ENCODE measurements around the gene FARS2.

FARS2 gene

GRCh38 chr6:5435449-5435848, 174.1 kb downstream of the FARS2 start:
- no peak overlapping the region for H3K4me2 ChIP-seq (ENCODE audit: low read length)
- H3K4me1 ChIP-seq (ENCODE audit: low read length): no peaks in the 10 kb centered on the region
- H3K9me3 ChIP-seq (ENCODE audit: insufficient read depth, low read length): no peaks in the 10 kb centered on the region
- H3K36me3 ChIP-seq (replicated peaks; ENCODE audit: low read depth, low read length): peaks cover 4% of the 10 kb centered on the region
- H4K20me1 ChIP-seq (ENCODE audit: insufficient read depth, low read length): no peaks in the 10 kb centered on the region
- no peak overlapping the region for H3K9ac ChIP-seq (ENCODE audit: low read length)
- H2AFZ ChIP-seq (ENCODE audit: low read depth, low read length): no peak overlapping the region
- no peaks in the 10 kb centered on the region for H3K79me2 ChIP-seq (ENCODE audit: low read length)
- H3K27ac ChIP-seq (ENCODE audit: low read length): no peak overlapping the region
- H3K27me3 ChIP-seq (ENCODE audit: low read depth, low read length): no peaks in the 10 kb centered on the region
- H3K4me3 ChIP-seq (ENCODE audit: low read length): no peak overlapping the region
- TF ChIP-seq CTCF (IDR thresholded peaks at IDR 0.05; ENCODE audit: low read depth, low read length) (no peak), EZH2phosphoT487 (IDR thresholded peaks at IDR 0.05; ENCODE audit: low read depth) (no peak)

GRCh38 chr6:5438922-5439584, 177.7 kb downstream of the FARS2 start:
- H4K20me1 ChIP-seq (ENCODE audit: insufficient read depth, low read length): no peaks in the 10 kb centered on the region
- no peak overlapping the region for H3K27ac ChIP-seq (ENCODE audit: low read length)
- no peak for TF ChIP-seq CTCF (IDR thresholded peaks at IDR 0.05; ENCODE audit: low read depth, low read length)
- TF ChIP-seq EZH2phosphoT487 (IDR thresholded peaks at IDR 0.05; ENCODE audit: low read depth): no peak
- peaks cover 4% of the 10 kb centered on the region for H3K36me3 ChIP-seq (replicated peaks; ENCODE audit: low read depth, low read length)
- H3K79me2 ChIP-seq (ENCODE audit: low read length): no peaks in the 10 kb centered on the region
- H3K4me3 ChIP-seq (ENCODE audit: low read length): no peak overlapping the region
- H3K9me3 ChIP-seq (ENCODE audit: insufficient read depth, low read length): no peaks in the 10 kb centered on the region
- no peak overlapping the region for H2AFZ ChIP-seq (ENCODE audit: low read depth, low read length)
- no peaks in the 10 kb centered on the region for H3K4me1 ChIP-seq (ENCODE audit: low read length)
- no peak overlapping the region for H3K9ac ChIP-seq (ENCODE audit: low read length)
- H3K4me2 ChIP-seq (ENCODE audit: low read length): no peak overlapping the region
- no peaks in the 10 kb centered on the region for H3K27me3 ChIP-seq (ENCODE audit: low read depth, low read length)

- H2AFZ ChIP-seq (ENCODE audit: low read depth, low read length): no peak overlapping the region
- H3K79me2 ChIP-seq (ENCODE audit: low read length): no peaks in the 10 kb centered on the region
- H3K4me2 ChIP-seq (ENCODE audit: low read length): no peak overlapping the region
- no peak for TF ChIP-seq EZH2phosphoT487 (IDR thresholded peaks at IDR 0.05; ENCODE audit: low read depth)
- TF ChIP-seq CTCF (IDR thresholded peaks at IDR 0.05; ENCODE audit: low read depth, low read length): no peak
- H4K20me1 ChIP-seq (ENCODE audit: insufficient read depth, low read length): no peaks in the 10 kb centered on the region
- no peaks in the 10 kb centered on the region for H3K4me1 ChIP-seq (ENCODE audit: low read length)
- H3K27ac ChIP-seq (ENCODE audit: low read length): no peak overlapping the region
- no peaks in the 10 kb centered on the region for H3K27me3 ChIP-seq (ENCODE audit: low read depth, low read length)
- H3K4me3 ChIP-seq (ENCODE audit: low read length): no peak overlapping the region
- H3K9ac ChIP-seq (ENCODE audit: low read length): no peak overlapping the region
- peaks cover 4% of the 10 kb centered on the region for H3K36me3 ChIP-seq (replicated peaks; ENCODE audit: low read depth, low read length)
- H3K9me3 ChIP-seq (ENCODE audit: insufficient read depth, low read length): no peaks in the 10 kb centered on the region
Observed at GRCh38 chr6:5439749-5440148, 178.4 kb downstream of the FARS2 start.

- H3K4me1 ChIP-seq (ENCODE audit: low read length): no peaks in the 10 kb centered on the region
- no peak overlapping the region for H3K27ac ChIP-seq (ENCODE audit: low read length)
- no peak overlapping the region for H3K9ac ChIP-seq (ENCODE audit: low read length)
- H3K4me2 ChIP-seq (ENCODE audit: low read length): no peak overlapping the region
- TF ChIP-seq EZH2phosphoT487 (IDR thresholded peaks at IDR 0.05; ENCODE audit: low read depth): no peak
- no peak for TF ChIP-seq CTCF (IDR thresholded peaks at IDR 0.05; ENCODE audit: low read depth, low read length)
- no peaks in the 10 kb centered on the region for H3K79me2 ChIP-seq (ENCODE audit: low read length)
- no peaks in the 10 kb centered on the region for H3K27me3 ChIP-seq (ENCODE audit: low read depth, low read length)
- no peaks in the 10 kb centered on the region for H3K36me3 ChIP-seq (replicated peaks; ENCODE audit: low read depth, low read length)
- H3K9me3 ChIP-seq (ENCODE audit: insufficient read depth, low read length): no peaks in the 10 kb centered on the region
- no peak overlapping the region for H2AFZ ChIP-seq (ENCODE audit: low read depth, low read length)
- no peak overlapping the region for H3K4me3 ChIP-seq (ENCODE audit: low read length)
- H4K20me1 ChIP-seq (ENCODE audit: insufficient read depth, low read length): no peaks in the 10 kb centered on the region
Observed at GRCh38 chr6:5442319-5442718, 181.0 kb downstream of the FARS2 start.

Measured in OCI-LY3 (cell line).